SU-DHL-6 (cell line): ENCODE measurements around the gene CEBPZOS.

Source experiments
- CTCF ChIP-seq: fragments of 200-600 bp; sonication (generic); IDR thresholded peaks from one replicate; pipeline ENCODE4 v1.5.1; 2017; ENCODE audit warnings: antibody characterized with exemption, mild to moderate bottlenecking, low read length, moderate library complexity; ENCODE audit not compliant: insufficient read depth, poor library complexity, severe bottlenecking
- EZH2phosphoT487 ChIP-seq: fragments of 200-600 bp; sonication (generic), shearing (Covaris generic); conservative IDR thresholded peaks from 2 replicates; pipeline ENCODE4 v1.6.1; 2018; ENCODE audit warnings: mild to moderate bottlenecking, antibody characterized with exemption, low read length, moderate library complexity, mixed read lengths

GRCh38 chr2:37148325-37148724 lies 48.0 kb upstream of the CEBPZOS start:
- TF ChIP-seq CTCF (no peak), EZH2phosphoT487 (no peak)
